ENCODE data around the gene ZFHX2. TPM values are rescaled to one million over a fixed set of nuclear protein-coding genes. Genes with fewer than 3 reads are reported as not detected.

Gene ZFHX2
- total RNA-seq, 1 donor from 2014 or later, result 0.90 TPM

GRCh38 chr14:23577710-23578392 lies 26.3 kb upstream of the ZFHX2 start:
- Mint-ChIP-seq H3K4me3 (peak overlapping the region; percentile 87), H3K27ac (no peak overlapping the region), H3K36me3 (peaks cover 3% of the 10 kb centered on the region), H3K9me3 (no peaks in the 10 kb centered on the region), H3K4me1 (peaks cover 40% of the 10 kb centered on the region), H3K27me3 (ENCODE audit: insufficient read depth, low read depth) (peaks cover 12% of the 10 kb centered on the region)
- Histone ChIP-seq H2AFZ (replicated peaks) (peak overlapping the region; percentile 78), H3K27me3 (peaks cover 45% of the 10 kb centered on the region), H3K4me3 (peak overlapping the region; percentile 57), H4K20me1 (ENCODE audit: low read depth) (peaks cover 16% of the 10 kb centered on the region), H3K4me1 (peaks cover 16% of the 10 kb centered on the region), H3K9ac (no peak overlapping the region), H3K4me2 (peak overlapping the region; percentile 90), H3K36me3 (no peaks in the 10 kb centered on the region), H3F3A (ENCODE audit: low read depth) (peaks cover 22% of the 10 kb centered on the region), H3K9me3 (ENCODE audit: low read depth) (no peaks in the 10 kb centered on the region), H3K79me2 (ENCODE audit: low read depth) (no peaks in the 10 kb centered on the region), H3K27ac (no peak overlapping the region)
- peak; percentile 63 for DNase-seq (ENCODE audit: low spot score)
- TF ChIP-seq CTCF (IDR thresholded peaks at IDR 0.05) (no peak), EZH2phosphoT487 (IDR thresholded peaks at IDR 0.05) (no peak), EZH2 (IDR thresholded peaks at IDR 0.05) (no peak)

GRCh38 chr14:23577004-23577681 lies 25.6 kb upstream of the ZFHX2 start:
- H3K36me3 ChIP-seq, result no peaks in the 10 kb centered on the region
- H3K36me3 Mint-ChIP-seq, result peaks cover 3% of the 10 kb centered on the region
- no peaks in the 10 kb centered on the region for H3K79me2 ChIP-seq (ENCODE audit: low read depth)
- peak overlapping the region; percentile 90 for H3K4me2 ChIP-seq
- H4K20me1 ChIP-seq (ENCODE audit: low read depth), result peaks cover 16% of the 10 kb centered on the region
- H3K27me3 Mint-ChIP-seq (ENCODE audit: insufficient read depth, low read depth), result peaks cover 12% of the 10 kb centered on the region
- peak overlapping the region; percentile 87 for H3K4me3 Mint-ChIP-seq
- H3K4me1 Mint-ChIP-seq, result peaks cover 46% of the 10 kb centered on the region
- TF ChIP-seq EZH2 (IDR thresholded peaks at IDR 0.05) (no peak), EZH2phosphoT487 (IDR thresholded peaks at IDR 0.05) (no peak), CTCF (IDR thresholded peaks at IDR 0.05) (no peak)
- H3K27ac ChIP-seq, result no peak overlapping the region
- peaks cover 22% of the 10 kb centered on the region for H3F3A ChIP-seq (ENCODE audit: low read depth)
- H3K4me1 ChIP-seq, result peaks cover 16% of the 10 kb centered on the region
- peak overlapping the region; percentile 76 for H2AFZ ChIP-seq (replicated peaks)
- H3K9me3 ChIP-seq (ENCODE audit: low read depth), result no peaks in the 10 kb centered on the region
- peaks cover 45% of the 10 kb centered on the region for H3K27me3 ChIP-seq
- peak overlapping the region; percentile 57 for H3K4me3 ChIP-seq
- peak; percentile 67 for DNase-seq (ENCODE audit: low spot score)
- H3K9ac ChIP-seq, result no peak overlapping the region
- no peaks in the 10 kb centered on the region for H3K9me3 Mint-ChIP-seq
- no peak overlapping the region for H3K27ac Mint-ChIP-seq

GRCh38 chr14:23573384-23574015 lies 21.9 kb upstream of the ZFHX2 start:
- DNase-seq (ENCODE audit: low spot score), result no peak
- H3K4me3 Mint-ChIP-seq, result no peak overlapping the region
- H3K27me3 Mint-ChIP-seq (ENCODE audit: insufficient read depth, low read depth), result peaks cover 9% of the 10 kb centered on the region
- peaks cover 3% of the 10 kb centered on the region for H3K36me3 Mint-ChIP-seq
- Histone ChIP-seq H3K27ac (no peak overlapping the region), H3K4me3 (no peak overlapping the region), H3K27me3 (peaks cover 43% of the 10 kb centered on the region), H3K79me2 (ENCODE audit: low read depth) (no peaks in the 10 kb centered on the region), H3K9me3 (ENCODE audit: low read depth) (no peaks in the 10 kb centered on the region), H2AFZ (replicated peaks) (no peak overlapping the region), H3K36me3 (no peaks in the 10 kb centered on the region), H3K4me2 (no peak overlapping the region), H3F3A (ENCODE audit: low read depth) (peaks cover 35% of the 10 kb centered on the region), H3K4me1 (peaks cover 23% of the 10 kb centered on the region), H3K9ac (no peak overlapping the region), H4K20me1 (ENCODE audit: low read depth) (peaks cover 19% of the 10 kb centered on the region)
- H3K9me3 Mint-ChIP-seq, result no peaks in the 10 kb centered on the region
- H3K4me1 Mint-ChIP-seq, result peaks cover 45% of the 10 kb centered on the region
- TF ChIP-seq CTCF (IDR thresholded peaks at IDR 0.05) (no peak), EZH2phosphoT487 (IDR thresholded peaks at IDR 0.05) (no peak)
- no peak overlapping the region for H3K27ac Mint-ChIP-seq

All from neural progenitor cell (in vitro differentiated cells).